Activated T-helper 1 cell treated with Interleukin-2 at 50 U/mL for 16 hours (primary cell): ENCODE measurements around the gene UST.

Experiments used
- DNase-seq: peaks from one replicate; pipeline ENCODE4 v3.0.0-alpha.2; 2020; ENCODE audit warnings: low read depth

UST gene

GRCh38 chr6:149063468-149063867, 316.6 kb downstream of the UST start:
- DNase-seq, result no peak

GRCh38 chr6:149064001-149064659, 317.3 kb downstream of the UST start:
- DNase-seq, result no peak

DNA sequence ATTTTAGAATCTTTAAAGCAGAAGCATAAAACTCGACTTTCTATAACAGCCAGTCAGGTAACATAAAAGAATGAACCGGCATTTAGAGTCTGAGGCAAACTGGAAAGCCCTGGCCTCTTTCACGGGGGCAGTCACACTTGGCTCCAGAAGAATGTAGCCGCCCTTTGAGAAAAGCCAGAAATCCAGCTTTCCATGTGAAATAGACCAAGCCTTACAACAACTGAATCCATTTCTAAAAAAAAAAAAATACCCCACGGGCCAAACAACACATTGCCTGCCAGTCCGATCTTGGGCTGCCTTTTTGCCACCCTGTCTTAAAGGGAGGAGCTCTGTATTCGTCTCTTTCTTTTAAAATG, 317.8 kb downstream of the UST start:
- DNase-seq, result no peak

DNA sequence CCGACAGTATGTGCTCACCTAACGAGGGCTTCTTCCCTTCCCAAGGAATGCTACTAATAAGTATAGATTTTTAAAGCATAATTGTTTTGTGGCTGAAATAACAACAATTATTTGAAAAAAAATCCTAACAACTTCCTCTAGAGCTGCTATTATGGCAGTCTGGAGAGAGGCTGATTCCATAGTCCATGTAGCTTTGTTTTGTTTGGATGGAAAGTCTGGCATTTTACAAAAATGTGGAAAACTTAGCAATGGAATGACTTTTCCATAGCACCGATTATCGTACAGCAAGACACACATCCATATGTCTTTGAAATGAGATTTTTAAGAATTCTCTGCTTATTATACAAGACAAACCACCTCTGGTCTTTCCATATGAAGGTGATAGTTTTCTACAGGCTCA, 318.3 kb downstream of the UST start:
- no peak for DNase-seq

- peak; percentile 10 for DNase-seq
These were observed 319.1 kb downstream of the UST start for GRCh38 chr6:149065658-149066556.

GRCh38 chr6:149071997-149072396, 325.2 kb downstream of the UST start:
- DNase-seq, result no peak

DNA sequence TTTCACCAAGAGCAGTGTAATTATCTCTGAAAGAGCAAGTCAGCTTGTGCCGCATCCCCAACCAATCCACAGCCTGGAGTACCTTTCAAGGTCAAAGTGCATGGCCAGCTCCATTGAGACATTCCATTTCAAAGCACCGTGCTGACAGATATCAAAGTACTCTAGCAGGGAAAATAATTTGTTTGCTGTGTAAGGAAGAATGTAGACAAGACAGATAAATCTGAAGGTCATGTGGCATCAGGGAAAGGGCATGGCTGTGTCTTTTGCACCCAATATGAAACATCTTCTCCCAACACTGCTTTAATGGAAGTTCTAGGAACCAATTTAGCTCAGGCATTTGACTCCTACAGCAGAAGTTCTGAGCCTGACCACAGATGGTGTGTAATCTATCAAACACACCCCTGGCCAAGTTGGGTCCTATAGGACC, 328.0 kb downstream of the UST start:
- DNase-seq, result no peak

GRCh38 chr6:149075616-149076354, 329.0 kb downstream of the UST start:
- DNase-seq, result no peak

- no peak for DNase-seq
These were observed 329.5 kb downstream of the UST start for GRCh38 chr6:149076355-149076734.

DNA sequence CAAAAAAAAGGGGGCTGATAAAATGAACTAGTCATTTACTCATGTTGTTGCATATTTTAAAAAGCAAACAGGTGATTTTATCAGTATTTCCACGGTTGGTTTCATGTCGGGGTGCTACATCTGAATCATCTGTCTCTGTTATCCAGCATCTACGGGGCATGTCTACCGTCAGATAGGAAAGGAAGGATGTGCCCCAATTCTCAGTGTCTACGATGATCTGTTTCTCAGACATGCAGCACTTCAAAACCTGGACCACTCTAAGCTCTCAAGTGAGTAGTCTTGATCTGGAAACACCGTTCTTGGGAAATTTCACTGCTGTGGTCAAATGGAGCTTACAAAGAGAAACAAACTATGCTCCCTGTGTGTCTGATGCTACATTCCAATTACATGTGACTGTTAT, 330.4 kb downstream of the UST start:
- no peak for DNase-seq

DNA sequence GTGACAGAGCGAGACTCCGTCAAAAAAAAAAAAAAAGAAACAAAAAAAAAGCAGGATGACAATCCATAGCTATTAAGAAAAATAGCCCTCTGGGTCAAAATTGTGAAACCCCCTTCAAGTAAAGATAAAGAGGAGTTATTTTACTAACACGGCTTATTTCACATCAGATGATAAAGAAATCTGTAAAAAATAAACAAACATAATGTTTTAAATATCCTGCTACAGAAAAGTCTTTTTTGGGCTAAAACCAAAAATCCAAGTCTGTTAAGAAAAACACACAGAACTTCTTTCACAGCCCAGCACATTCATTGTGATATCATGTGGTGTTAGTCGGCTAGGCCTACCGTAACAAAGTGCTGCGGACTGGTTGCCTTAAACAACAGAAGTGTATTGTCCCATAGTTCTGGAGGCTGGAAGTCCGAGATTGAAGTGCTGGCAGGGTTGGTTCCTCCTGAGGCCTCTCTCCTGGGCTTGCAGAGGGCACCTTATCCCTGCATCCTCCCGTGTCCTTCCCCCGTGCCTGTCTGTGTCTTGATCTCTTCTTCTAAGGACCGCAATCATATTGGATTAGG, 331.5 kb downstream of the UST start:
- DNase-seq, result no peak

DNA sequence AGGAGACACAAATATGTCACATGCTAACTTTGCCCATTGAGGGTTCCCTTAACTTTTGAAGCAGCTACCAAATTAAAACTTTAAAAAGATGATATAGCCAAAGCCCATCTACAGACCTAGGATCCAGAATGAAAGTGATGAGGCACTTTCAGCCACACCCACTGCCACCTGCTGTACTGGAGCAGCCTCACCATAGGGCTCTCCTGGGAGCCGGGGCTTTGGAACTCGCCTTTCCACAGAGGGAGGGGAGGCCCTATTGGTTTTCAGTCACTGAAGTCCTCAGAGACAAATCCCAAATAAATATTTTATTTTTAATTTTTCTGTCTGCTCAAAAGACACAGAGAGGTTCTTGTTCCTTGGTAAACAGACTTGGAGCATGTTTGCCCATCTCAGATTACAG, 332.6 kb downstream of the UST start:
- DNase-seq, result no peak

DNA sequence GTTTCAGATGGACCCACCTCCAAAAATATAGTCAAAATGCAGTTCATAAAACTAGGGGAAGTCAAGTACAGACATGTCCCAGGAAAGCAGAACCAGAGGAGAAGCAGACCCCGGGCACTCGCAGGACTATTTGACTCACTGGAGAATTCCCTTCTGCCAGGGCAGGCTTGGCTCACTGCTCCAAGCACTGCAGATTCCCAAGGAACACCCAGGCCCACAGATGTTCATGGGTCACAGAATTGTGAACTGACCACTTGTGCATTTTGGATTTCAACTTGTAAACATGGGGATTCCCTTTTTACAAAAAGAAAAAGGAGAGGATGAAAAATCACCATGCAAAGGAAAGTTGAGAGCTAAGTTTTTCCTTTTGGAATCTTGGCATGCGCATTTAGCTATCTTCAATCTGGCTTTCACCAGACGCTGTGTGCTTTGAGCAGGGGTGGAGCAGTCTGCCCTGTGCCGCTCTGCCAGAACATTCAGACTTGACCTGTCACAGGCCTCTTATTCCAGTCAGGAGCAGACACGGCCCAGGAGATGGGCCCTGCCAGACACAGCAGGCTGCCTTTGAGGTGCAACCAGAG, 333.2 kb downstream of the UST start:
- no peak for DNase-seq

DNA sequence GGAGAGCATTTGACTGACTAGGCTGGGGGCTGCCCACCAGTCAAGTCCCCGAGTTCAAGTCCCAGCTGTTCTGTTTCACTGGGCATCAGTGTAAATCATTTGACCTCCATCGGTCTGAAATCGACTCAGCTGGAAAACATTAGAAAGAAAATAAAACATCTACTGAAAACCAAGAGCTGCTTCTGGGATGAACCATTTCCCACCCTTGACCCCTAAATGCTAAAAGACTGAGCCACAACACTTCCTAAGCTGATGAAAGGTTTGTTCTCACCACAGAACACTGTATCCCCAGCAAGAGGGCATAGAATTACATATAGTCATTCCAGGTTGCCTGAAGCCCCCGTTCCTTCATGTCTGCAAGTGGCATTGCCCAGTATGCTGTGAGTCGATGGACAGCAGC, 333.7 kb downstream of the UST start:
- DNase-seq, result no peak

- DNase-seq, result no peak
These were observed 334.5 kb downstream of the UST start for GRCh38 chr6:149081281-149081680.

- DNase-seq, result peak; percentile 67
These were observed 335.5 kb downstream of the UST start for GRCh38 chr6:149082320-149082719.

GRCh38 chr6:149084026-149084425, 337.2 kb downstream of the UST start:
- DNase-seq, result no peak

- no peak for DNase-seq
These were observed 338.2 kb downstream of the UST start for GRCh38 chr6:149084808-149085556.

- DNase-seq, result no peak
These were observed 338.7 kb downstream of the UST start for GRCh38 chr6:149085557-149085938.

DNA sequence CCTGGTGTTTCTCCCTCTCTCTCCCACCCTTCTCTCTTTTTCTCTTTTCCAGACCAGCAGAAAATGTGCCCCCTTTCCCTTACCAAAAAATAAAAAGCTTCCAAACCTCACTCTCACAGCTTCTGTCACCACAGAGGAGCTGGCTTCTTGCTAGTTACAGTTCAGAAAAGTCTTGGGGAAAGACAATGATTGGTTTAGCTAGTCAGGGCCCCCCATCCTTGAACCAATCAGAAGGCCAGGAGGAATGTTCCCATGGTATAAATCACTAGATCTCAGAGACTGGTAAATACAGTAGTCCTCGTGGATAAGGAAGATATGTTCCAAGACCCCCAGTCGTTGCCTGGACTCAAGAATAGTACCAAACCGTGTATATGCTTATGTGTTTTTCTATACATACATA, 339.5 kb downstream of the UST start:
- DNase-seq, result no peak

- DNase-seq, result no peak
These were observed 341.1 kb downstream of the UST start for GRCh38 chr6:149087898-149088297.

DNA sequence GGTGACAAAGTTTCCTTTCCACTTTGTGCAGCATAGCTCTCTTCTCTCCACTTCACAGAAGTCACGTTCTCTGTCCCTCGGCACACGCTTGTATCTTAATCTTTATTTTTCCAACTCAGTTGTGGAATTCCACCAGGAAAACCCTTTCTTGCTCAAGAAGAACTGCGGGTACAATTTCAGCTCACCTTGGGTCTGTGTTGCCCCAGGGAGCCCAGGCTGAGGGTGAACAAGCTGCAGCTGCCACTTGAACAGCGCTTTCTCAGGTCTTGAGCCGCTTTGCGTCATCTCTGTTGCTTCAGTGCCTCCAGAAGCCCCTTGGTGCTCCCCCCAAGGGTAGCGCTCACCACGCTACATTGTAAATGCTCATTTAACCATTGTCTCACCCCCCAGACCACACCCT, 341.5 kb downstream of the UST start:
- no peak for DNase-seq
